H9 (cell line): Measurements from ENCODE around the gene JPH2. TPM values are rescaled to one million over a fixed set of nuclear protein-coding genes. Genes with fewer than 3 reads are reported as not detected.

Experiments used
- DNase-seq: peaks from one replicate; pipeline ENCODE4 v3.0.0-alpha.2; 2017
- H2AFZ ChIP-seq: one replicate; pipeline ENCODE4 v1.6.1; 2013; ENCODE audit warnings: mild to moderate bottlenecking, low read length, control low read depth, moderate library complexity
- H2AK5ac ChIP-seq: 2 replicates; pipeline ENCODE4 v1.6.1; 2013; ENCODE audit warnings: low read length, control low read depth, mixed read lengths; ENCODE audit not compliant: insufficient read length
- H2BK120ac ChIP-seq: one replicate; pipeline ENCODE4 v1.6.1; 2013; ENCODE audit warnings: low read depth, mild to moderate bottlenecking, low read length, control low read depth, inconsistent platforms; ENCODE audit not compliant: poor library complexity, severe bottlenecking
- H2BK12ac ChIP-seq: 2 replicates; pipeline ENCODE4 v1.6.1; 2013; ENCODE audit warnings: low read length, control low read depth, mixed read lengths, low read depth; ENCODE audit not compliant: insufficient read length
- H2BK15ac ChIP-seq: 2 replicates; pipeline ENCODE4 v1.6.1; 2013; ENCODE audit warnings: low read depth, low read length, control low read depth
- H2BK20ac ChIP-seq: one replicate; pipeline ENCODE4 v1.6.1; 2013; ENCODE audit warnings: low read depth, mild to moderate bottlenecking, low read length, control low read depth, inconsistent platforms; ENCODE audit not compliant: poor library complexity, severe bottlenecking
- H2BK5ac ChIP-seq: 2 replicates; pipeline ENCODE4 v1.6.1; 2013; ENCODE audit warnings: low read length, control low read depth, mixed read lengths; ENCODE audit not compliant: insufficient read length
- H3K14ac ChIP-seq: 2 replicates; pipeline ENCODE4 v1.6.1; 2013; ENCODE audit warnings: low read length, control low read depth; ENCODE audit not compliant: insufficient read depth
- H3K18ac ChIP-seq: 2 replicates; pipeline ENCODE4 v1.6.1; 2013; ENCODE audit warnings: low read depth, mild to moderate bottlenecking, mixed read lengths, low read length, control low read depth; ENCODE audit not compliant: insufficient read length
- H3K23ac ChIP-seq: 2 replicates; pipeline ENCODE4 v1.6.1; 2013; ENCODE audit warnings: low read length, control low read depth, mixed read lengths, low read depth; ENCODE audit not compliant: insufficient read length
- H3K23me2 ChIP-seq: 2 replicates; pipeline ENCODE4 v1.6.1; 2013; ENCODE audit warnings: low read depth, mild to moderate bottlenecking, mixed read lengths, low read length, control low read depth; ENCODE audit not compliant: insufficient read length, poor library complexity, severe bottlenecking
- H3K27ac ChIP-seq: 2 replicates; pipeline ENCODE4 v1.5.1; 2013; ENCODE audit warnings: low read length, control low read depth, mixed read lengths, low read depth; ENCODE audit not compliant: insufficient read length
- H3K27me3 ChIP-seq: 2 replicates; pipeline ENCODE4 v1.6.1; 2013; ENCODE audit warnings: low read length, control low read depth, inconsistent platforms; ENCODE audit not compliant: insufficient read depth
- H3K4ac ChIP-seq: 2 replicates; pipeline ENCODE4 v1.6.1; 2013; ENCODE audit warnings: low read depth, mild to moderate bottlenecking, control low read depth, inconsistent platforms, low read length, moderate library complexity
- H3K4me1 ChIP-seq: 2 replicates; pipeline ENCODE4 v1.6.1; 2013; ENCODE audit warnings: low read length, control low read depth, inconsistent platforms; ENCODE audit not compliant: insufficient read depth
- H3K4me2 ChIP-seq: 2 replicates; pipeline ENCODE4 v1.6.1; 2013; ENCODE audit warnings: low read length, control low read depth, mixed read lengths; ENCODE audit not compliant: insufficient read length, insufficient read depth
- H3K56ac ChIP-seq: 2 replicates; pipeline ENCODE4 v1.6.1; 2013; ENCODE audit warnings: low read depth, mild to moderate bottlenecking, mixed read lengths, low read length, control low read depth; ENCODE audit not compliant: insufficient read length
- H3K79me1 ChIP-seq: 2 replicates; pipeline ENCODE4 v1.6.1; 2013; ENCODE audit warnings: low read depth, mild to moderate bottlenecking, moderate library complexity, low read length, control low read depth, inconsistent platforms; ENCODE audit not compliant: insufficient read depth, poor library complexity, severe bottlenecking
- H3K79me2 ChIP-seq: 2 replicates; pipeline ENCODE4 v1.6.1; 2013; ENCODE audit warnings: low read length, control low read depth, inconsistent platforms; ENCODE audit not compliant: insufficient read depth
- H3K9ac ChIP-seq: 2 replicates; pipeline ENCODE4 v1.6.1; 2013; ENCODE audit warnings: low read length, control low read depth, mixed read lengths; ENCODE audit not compliant: insufficient read length; ENCODE audit errors: extremely low read depth
- H3K9me3 ChIP-seq: one replicate; pipeline ENCODE4 v1.6.1; 2013; ENCODE audit warnings: low read depth, low read length, inconsistent platforms; ENCODE audit not compliant: control insufficient read depth
- H3T11ph ChIP-seq: one replicate; pipeline ENCODE4 v1.6.1; 2013; ENCODE audit warnings: mild to moderate bottlenecking, low read length, control low read depth, inconsistent platforms
- H4K20me1 ChIP-seq: one replicate; pipeline ENCODE4 v1.6.1; 2013; ENCODE audit not compliant: control insufficient read depth, insufficient read length, insufficient read depth
- H4K5ac ChIP-seq: 2 replicates; pipeline ENCODE4 v1.6.1; 2013; ENCODE audit warnings: low read depth, mild to moderate bottlenecking, mixed read lengths, low read length, control low read depth; ENCODE audit not compliant: insufficient read length
- H4K8ac ChIP-seq: replicated peaks from 2 replicates; pipeline ENCODE4 v1.6.1; 2013; ENCODE audit warnings: low read length, control low read depth, mixed read lengths, low read depth; ENCODE audit not compliant: insufficient read length
- H4K91ac ChIP-seq: 2 replicates; pipeline ENCODE4 v1.6.1; 2013; ENCODE audit warnings: low read depth, mild to moderate bottlenecking, moderate library complexity, mixed read lengths, low read length, control low read depth; ENCODE audit not compliant: insufficient read length
- H3K27ac Mint-ChIP-seq, 3 experiments: 2 replicates in 2 of 3; 3 replicates in 1 of 3; pipeline ENCODE4 v1.8.0; 2020 to 2021; ENCODE audit warnings: mixed read lengths in 3 of 3, mild to moderate bottlenecking in 1 of 3, moderate library complexity in 1 of 3
- H3K27me3 Mint-ChIP-seq: 2 replicates; pipeline ENCODE4 v1.8.0; 2021; ENCODE audit warnings: low read depth, mild to moderate bottlenecking, moderate library complexity, mixed read lengths
- H3K36me3 Mint-ChIP-seq, 3 experiments: 2 replicates in 2 of 3; 3 replicates in 1 of 3; pipeline ENCODE4 v1.8.0; 2020 to 2021; ENCODE audit warnings: low read depth in 3 of 3, mixed read lengths in 3 of 3; ENCODE audit not compliant: insufficient read depth in 1 of 3
- H3K4me1 Mint-ChIP-seq, 2 experiments: 2 replicates each; pipeline ENCODE4 v1.8.0; 2020; ENCODE audit warnings: mixed read lengths in 2 of 2
- H3K4me3 Mint-ChIP-seq, 2 experiments: 2 replicates in 1 of 2; 3 replicates in 1 of 2; pipeline ENCODE4 v1.8.0; 2020 to 2021; ENCODE audit warnings: mild to moderate bottlenecking in 2 of 2, mixed read lengths in 2 of 2, moderate library complexity in 1 of 2
- H3K9me3 Mint-ChIP-seq, 2 experiments: 2 replicates in 1 of 2; 3 replicates in 1 of 2; pipeline ENCODE4 v1.8.0; 2020; ENCODE audit warnings: mild to moderate bottlenecking in 2 of 2, mixed read lengths in 2 of 2, moderate library complexity in 1 of 2
- CTCF ChIP-seq: fragments of 200-600 bp; sonication (generic); conservative IDR thresholded peaks from 3 replicates; pipeline ENCODE4 v1.8.0; 2021; ENCODE audit warnings: antibody characterized with exemption, mild to moderate bottlenecking
- WGBS: extraction: QIAGEN DNeasy Blood & Tissue Kit; methylation state at CpG from one replicate; pipeline ENCODE4 v1.1.7; 2013; ENCODE audit warnings: missing lambda C conversion rate, low lambda C conversion rate, mixed read lengths; ENCODE audit not compliant: insufficient read length; ENCODE audit errors: extremely low coverage; 5-methylcytosine and 5-hydroxymethylcytosine counted together
- total RNA-seq: library from RNA; stranded (reverse); gene quantifications from 2 replicates; pipeline ENCODE4 v1.2.1, GENCODE V29; 2021

The JPH2 gene
- total RNA-seq, 1 experiment from 2014 or later, result 0.31 TPM

- Histone ChIP-seq H4K8ac (no peak overlapping the region), H3K79me1 (no peaks in the 10 kb centered on the region), H3K18ac (no peak overlapping the region), H3K9ac (no peak overlapping the region), H3T11ph (no peak overlapping the region), H2AFZ (no peak overlapping the region), H2BK12ac (no peak overlapping the region), H4K5ac (no peak overlapping the region), H2AK5ac (no peak overlapping the region), H3K23me2 (no peaks in the 10 kb centered on the region), H3K4me2 (no peak overlapping the region), H3K9me3 (no peaks in the 10 kb centered on the region), H4K20me1 (no peaks in the 10 kb centered on the region), H2BK20ac (no peak overlapping the region), H3K4ac (no peak overlapping the region), H3K4me1 (no peaks in the 10 kb centered on the region), H3K14ac (no peak overlapping the region), H3K23ac (no peak overlapping the region), H3K27me3 (no peaks in the 10 kb centered on the region), H2BK5ac (no peak overlapping the region), H2BK15ac (no peak overlapping the region), H4K91ac (no peak overlapping the region), H3K27ac (no peak overlapping the region), H3K79me2 (no peaks in the 10 kb centered on the region), H2BK120ac (no peak overlapping the region), H3K56ac (no peak overlapping the region)
- no peaks in the 10 kb centered on the region for H3K36me3 Mint-ChIP-seq
- TF ChIP-seq CTCF, result no peak
- peaks cover 0 to 2% of the 10 kb centered on the region in 2 experiments; a peak in 1 of 5 replicates for H3K9me3 Mint-ChIP-seq
- no peak overlapping the region for H3K4me3 Mint-ChIP-seq
- peaks cover 4% of the 10 kb centered on the region for H3K27me3 Mint-ChIP-seq
- no peak for DNase-seq
- H3K27ac Mint-ChIP-seq, result peak overlapping the region in 1 of 3 experiments; percentile 20; a peak in 1 of 7 replicates
- peaks cover 0 to 6% of the 10 kb centered on the region in 2 experiments; a peak in 2 of 4 replicates for H3K4me1 Mint-ChIP-seq
- no CpG with 5 or more reads among the region's 7 CpGs for WGBS
These were observed 16.1 kb downstream of the JPH2 start for GRCh38 chr20:44170816-44171410.
